Activated effector memory CD4-positive, alpha-beta T cell treated with Interleukin-2 at 50 U/mL for 16 hours (primary cell): ENCODE data around the gene ANKFN1.

ENCODE experiments used
- DNase-seq: peaks from one replicate; pipeline ENCODE4 v3.0.0-alpha.2; 2020

The ANKFN1 gene

GRCh38 chr17:56521414-56522141 is 368.3 kb downstream of the ANKFN1 start:
- DNase-seq = no peak

- no peak for DNase-seq
Observed at GRCh38 chr17:56523042-56523441, 369.8 kb downstream of the ANKFN1 start.

GRCh38 chr17:56528696-56529095 is 375.4 kb downstream of the ANKFN1 start:
- DNase-seq = no peak

- no peak for DNase-seq
Observed at GRCh38 chr17:56532926-56533325, 379.7 kb downstream of the ANKFN1 start.

GRCh38 chr17:56536766-56537165 is 383.5 kb downstream of the ANKFN1 start:
- no peak for DNase-seq

- no peak for DNase-seq
Observed at GRCh38 chr17:56540836-56541235, 387.6 kb downstream of the ANKFN1 start.

- DNase-seq = no peak
Observed at GRCh38 chr17:56543280-56543679, 390.0 kb downstream of the ANKFN1 start.

- DNase-seq = no peak
Observed at GRCh38 chr17:56545106-56545505, 391.8 kb downstream of the ANKFN1 start.

GRCh38 chr17:56545930-56546329 is 392.7 kb downstream of the ANKFN1 start:
- DNase-seq = no peak

GRCh38 chr17:56548661-56549060 is 395.4 kb downstream of the ANKFN1 start:
- DNase-seq = no peak

GRCh38 chr17:56549501-56549900 is 396.2 kb downstream of the ANKFN1 start:
- no peak for DNase-seq

- DNase-seq = no peak
Observed at GRCh38 chr17:56557682-56558081, 404.4 kb downstream of the ANKFN1 start.

- no peak for DNase-seq
Observed at GRCh38 chr17:56558088-56558487, 404.8 kb downstream of the ANKFN1 start.
